Measurements from ENCODE around the gene SSUH2.

Gene SSUH2

GRCh38 chr3:8639659-8640000 is 5.0 kb downstream of the SSUH2 start:
- DNase-seq = no peak

GRCh38 chr3:8638994-8639658 is 5.5 kb downstream of the SSUH2 start:
- no peak for DNase-seq

- DNase-seq = no peak
Observed at GRCh38 chr3:8637348-8637747, 7.2 kb downstream of the SSUH2 start.

GRCh38 chr3:8635631-8636030 is 9.0 kb downstream of the SSUH2 start:
- DNase-seq = no peak

GRCh38 chr3:8635125-8635524 is 9.5 kb downstream of the SSUH2 start:
- no peak for DNase-seq

- no peak for DNase-seq
Observed at GRCh38 chr3:8632402-8633237, 12.0 kb downstream of the SSUH2 start.

GRCh38 chr3:8631661-8632060 is 12.9 kb downstream of the SSUH2 start:
- DNase-seq = no peak

GRCh38 chr3:8629151-8630021 is 15.2 kb downstream of the SSUH2 start:
- peak; percentile 52 to 70 for DNase-seq

GRCh38 chr3:8627949-8628348 is 16.6 kb downstream of the SSUH2 start:
- no peak for DNase-seq

GRCh38 chr3:8627201-8627940 is 17.2 kb downstream of the SSUH2 start:
- DNase-seq = no peak

- DNase-seq = no peak
Observed at GRCh38 chr3:8625991-8626390, 18.6 kb downstream of the SSUH2 start.

GRCh38 chr3:8624612-8625011 is 20.0 kb downstream of the SSUH2 start:
- DNase-seq = no peak

- no peak for DNase-seq
Observed at GRCh38 chr3:8623741-8624140, 20.9 kb downstream of the SSUH2 start.

GRCh38 chr3:8622873-8623691 is 21.5 kb downstream of the SSUH2 start:
- peak; percentile 41 to 60 for DNase-seq

- no peak for DNase-seq
Observed at GRCh38 chr3:8621872-8622271, 22.7 kb downstream of the SSUH2 start.

GRCh38 chr3:8621141-8621540 is 23.5 kb downstream of the SSUH2 start:
- DNase-seq = no peak

GRCh38 chr3:8619548-8619947 is 25.1 kb downstream of the SSUH2 start:
- DNase-seq = no peak

GRCh38 chr3:8618950-8619349 is 25.6 kb downstream of the SSUH2 start:
- DNase-seq = no peak

- no peak for DNase-seq
Observed at GRCh38 chr3:8617921-8618320, 26.7 kb downstream of the SSUH2 start.

GRCh38 chr3:8610951-8611350 is 33.6 kb downstream of the SSUH2 start:
- DNase-seq = no peak

- DNase-seq = no peak
Observed at GRCh38 chr3:8608791-8609467, 35.7 kb downstream of the SSUH2 start.

Data from stimulated activated CD4-positive, alpha-beta T cell treated with anti-CD3 and anti-CD28 coated beads, Interleukin-2, amount 100 ng/mL, for 24 hours (primary cell).